ENCODE results near the gene ADAM33.

The ADAM33 gene

DNA sequence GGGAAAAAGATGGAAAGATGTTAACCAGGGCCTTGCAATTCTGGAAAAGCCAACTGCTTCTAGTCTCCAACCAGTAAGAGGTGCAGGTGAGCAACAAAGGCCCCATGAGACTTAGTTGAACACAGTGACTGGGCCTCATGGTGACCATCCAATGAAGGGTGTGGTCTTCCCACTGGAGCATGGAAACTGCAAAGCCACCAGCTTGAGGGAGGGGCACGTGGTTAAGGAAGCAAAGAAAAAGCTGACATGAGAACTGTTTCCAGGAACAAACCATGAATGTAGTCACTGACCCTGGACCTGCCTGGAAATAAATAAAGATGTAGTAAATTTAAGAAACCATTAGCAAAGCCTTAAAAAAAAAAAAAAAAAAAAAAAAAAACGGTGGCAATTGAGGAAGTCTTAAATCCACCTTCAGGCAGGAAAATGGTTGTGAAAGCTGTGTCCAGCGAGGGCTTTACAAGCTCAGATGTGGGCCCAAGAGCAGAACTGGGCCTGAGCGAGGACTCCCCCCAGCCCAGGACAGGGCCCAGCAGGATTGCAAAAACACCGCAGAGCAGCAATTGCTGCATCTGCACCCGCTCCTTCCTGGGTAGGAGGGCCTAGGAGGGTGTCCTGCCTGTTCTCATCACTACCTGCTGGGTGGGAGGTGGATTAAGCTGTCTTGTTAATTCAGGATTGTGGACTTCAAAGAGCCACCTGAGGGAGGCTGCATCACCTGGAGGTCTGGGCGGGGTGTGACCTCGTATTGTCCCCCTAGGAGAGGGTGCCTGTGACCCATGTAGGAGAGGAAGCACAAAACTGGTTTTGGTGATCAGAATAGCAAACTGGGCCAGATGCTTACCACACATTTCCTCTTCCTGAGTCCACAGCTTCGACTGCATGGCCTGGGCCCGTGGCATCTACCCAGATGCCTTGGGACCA is 28.9 kb downstream of the ADAM33 start:
- TF ChIP-seq, protein P1, sequence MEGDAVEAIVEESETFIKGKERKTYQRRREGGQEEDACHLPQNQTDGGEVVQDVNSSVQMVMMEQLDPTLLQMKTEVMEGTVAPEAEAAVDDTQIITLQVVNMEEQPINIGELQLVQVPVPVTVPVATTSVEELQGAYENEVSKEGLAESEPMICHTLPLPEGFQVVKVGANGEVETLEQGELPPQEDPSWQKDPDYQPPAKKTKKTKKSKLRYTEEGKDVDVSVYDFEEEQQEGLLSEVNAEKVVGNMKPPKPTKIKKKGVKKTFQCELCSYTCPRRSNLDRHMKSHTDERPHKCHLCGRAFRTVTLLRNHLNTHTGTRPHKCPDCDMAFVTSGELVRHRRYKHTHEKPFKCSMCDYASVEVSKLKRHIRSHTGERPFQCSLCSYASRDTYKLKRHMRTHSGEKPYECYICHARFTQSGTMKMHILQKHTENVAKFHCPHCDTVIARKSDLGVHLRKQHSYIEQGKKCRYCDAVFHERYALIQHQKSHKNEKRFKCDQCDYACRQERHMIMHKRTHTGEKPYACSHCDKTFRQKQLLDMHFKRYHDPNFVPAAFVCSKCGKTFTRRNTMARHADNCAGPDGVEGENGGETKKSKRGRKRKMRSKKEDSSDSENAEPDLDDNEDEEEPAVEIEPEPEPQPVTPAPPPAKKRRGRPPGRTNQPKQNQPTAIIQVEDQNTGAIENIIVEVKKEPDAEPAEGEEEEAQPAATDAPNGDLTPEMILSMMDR (IDR thresholded peaks at IDR 0.05; ENCODE audit: borderline replicate concordance, insufficient read depth, low read depth, low read length) = no peak

GRCh38 chr20:3652221-3652620 is 29.6 kb downstream of the ADAM33 start:
- TF ChIP-seq, protein P1 (IDR thresholded peaks at IDR 0.05; ENCODE audit: borderline replicate concordance, insufficient read depth, low read depth, low read length) = no peak
- no peak overlapping the region for H3K4me3 ChIP-seq (ENCODE audit: low read depth, low read length)

More for the DNA sequence above, 28.9 kb downstream of the ADAM33 start:
- H3K4me3 ChIP-seq (ENCODE audit: low read depth, low read length) = no peak overlapping the region

- TF ChIP-seq, protein P1 (IDR thresholded peaks at IDR 0.05; ENCODE audit: borderline replicate concordance, insufficient read depth, low read depth, low read length) = no peak
- no peak overlapping the region for H3K4me3 ChIP-seq (ENCODE audit: low read depth, low read length)
These were observed 30.4 kb downstream of the ADAM33 start for GRCh38 chr20:3651204-3651962.

DNA sequence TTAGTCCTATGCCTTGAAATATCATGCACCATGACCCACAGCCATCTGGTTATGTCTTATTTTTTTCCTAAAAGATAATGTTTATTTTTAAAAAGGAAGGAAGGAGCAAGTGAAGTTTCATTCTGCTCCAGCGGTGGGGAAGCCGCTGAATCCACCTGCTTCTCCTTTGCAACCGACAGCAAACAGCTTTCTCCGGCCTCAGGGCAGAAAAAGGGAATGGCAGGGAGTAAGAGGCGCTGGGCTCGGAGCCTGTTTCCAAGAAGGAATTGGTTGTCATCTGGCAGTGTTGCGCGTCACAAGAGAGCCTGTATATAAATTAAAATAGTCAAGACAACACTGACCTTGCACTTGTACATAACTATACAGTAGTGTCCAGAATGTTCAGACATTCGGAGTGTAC is 32.9 kb downstream of the ADAM33 start:
- TF ChIP-seq, protein P1 (IDR thresholded peaks at IDR 0.05; ENCODE audit: borderline replicate concordance, insufficient read depth, low read depth, low read length) = no peak
- H3K4me3 ChIP-seq (ENCODE audit: low read depth, low read length) = no peak overlapping the region

GRCh38 chr20:3647473-3647872 is 34.3 kb downstream of the ADAM33 start:
- H3K4me3 ChIP-seq (ENCODE audit: low read depth, low read length) = no peak overlapping the region
- TF ChIP-seq, protein P1 (IDR thresholded peaks at IDR 0.05; ENCODE audit: borderline replicate concordance, insufficient read depth, low read depth, low read length) = no peak

DNA sequence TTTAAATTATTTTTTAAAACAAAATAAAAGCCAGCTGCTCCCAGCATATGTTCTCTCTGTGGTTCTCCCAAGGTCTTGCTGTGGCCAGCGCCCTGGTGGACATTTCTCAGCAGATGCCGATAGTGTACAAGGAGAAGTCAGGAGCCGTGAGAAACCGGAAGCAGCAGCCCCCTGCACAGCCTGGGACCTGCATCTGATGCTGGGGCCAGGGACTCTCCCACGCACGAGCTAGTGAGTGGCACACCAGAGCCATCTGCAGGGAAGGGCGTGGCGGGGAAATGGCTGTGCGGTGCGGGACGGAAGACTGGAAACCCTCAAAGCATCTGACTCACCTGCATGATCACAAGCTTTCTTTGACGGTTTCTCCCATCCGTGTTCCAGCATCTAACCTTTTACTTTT is 35.2 kb downstream of the ADAM33 start:
- H3K4me3 ChIP-seq (ENCODE audit: low read depth, low read length) = no peak overlapping the region
- TF ChIP-seq, protein P1 (IDR thresholded peaks at IDR 0.05; ENCODE audit: borderline replicate concordance, insufficient read depth, low read depth, low read length) = no peak

Data from GM12875 (cell line).